HG03280 (cell line): Measurements from ENCODE around the gene SGCE.
A peak's percentile ranks its signal among the peaks of the same experiment; 100 is the strongest.
"Not testable (repeated sequence)": the region's sequence is repeated elsewhere in the genome, so short reads cannot be mapped to it uniquely, and the experiment has no call there.

Experiments
- ATAC-seq: cut with Tn5 transposase; IDR thresholded peaks from one replicate; pipeline ENCODE4 v1.9.1; 2021; ENCODE audit warnings: mild to moderate bottlenecking, moderate library complexity; ENCODE audit not compliant: unreplicated experiment

The SGCE gene

GRCh38 chr7:94655848-94656657 is at the start of gene SGCE:
Gene SGCE, minus strand, starts transcription at chr7:94656133. Its CDS starts 35 bp downstream, at chr7:94656098.
- peak; percentile 11 for ATAC-seq

GRCh38 chr7:94705155-94706021 is 49.5 kb upstream of the SGCE start:
- not testable (repeated sequence) for ATAC-seq

- ATAC-seq = no peak
These were observed 45.6 kb upstream of the SGCE start for GRCh38 chr7:94701555-94701973.

- no peak for ATAC-seq
These were observed 45.1 kb upstream of the SGCE start for GRCh38 chr7:94700926-94701554.

- no peak for ATAC-seq
These were observed 42.3 kb upstream of the SGCE start for GRCh38 chr7:94698275-94698674.

GRCh38 chr7:94697035-94697974 is 41.4 kb upstream of the SGCE start:
- ATAC-seq = no peak

GRCh38 chr7:94687810-94688209 is 31.9 kb upstream of the SGCE start:
- ATAC-seq = no peak

- no peak for ATAC-seq
These were observed 31.1 kb upstream of the SGCE start for GRCh38 chr7:94687076-94687475.

- ATAC-seq = no peak
These were observed 27.1 kb upstream of the SGCE start for GRCh38 chr7:94683066-94683465.

GRCh38 chr7:94679358-94679757 is 23.4 kb upstream of the SGCE start:
- no peak for ATAC-seq

GRCh38 chr7:94676431-94676830 is 20.5 kb upstream of the SGCE start:
- no peak for ATAC-seq

GRCh38 chr7:94675356-94675755 is 19.4 kb upstream of the SGCE start:
- ATAC-seq = no peak

GRCh38 chr7:94671444-94672235 is 15.7 kb upstream of the SGCE start:
- no peak for ATAC-seq

GRCh38 chr7:94669773-94670495 is 14.0 kb upstream of the SGCE start:
- ATAC-seq = no peak

- ATAC-seq = no peak
These were observed 11.1 kb upstream of the SGCE start for GRCh38 chr7:94666879-94667587.

GRCh38 chr7:94665426-94665825 is 9.5 kb upstream of the SGCE start:
- ATAC-seq = no peak

GRCh38 chr7:94664023-94664422 is 8.1 kb upstream of the SGCE start:
- no peak for ATAC-seq

GRCh38 chr7:94662548-94662947 is 6.6 kb upstream of the SGCE start:
- ATAC-seq = no peak
